Nephron progenitor cell (in vitro differentiated cells): Measurements from ENCODE around the gene MINDY2.

Experiments
- DNase-seq: peaks from one replicate; pipeline ENCODE4 v3.0.0; 2021
- H3K27ac Mint-ChIP-seq: 2 replicates; pipeline ENCODE4 v1.8.0; 2021; ENCODE audit warnings: mild to moderate bottlenecking, moderate library complexity, mixed read lengths
- H3K27me3 Mint-ChIP-seq: 2 replicates; pipeline ENCODE4 v1.8.0; 2021; ENCODE audit warnings: mild to moderate bottlenecking, low read depth, mixed read lengths; ENCODE audit not compliant: poor library complexity
- H3K36me3 Mint-ChIP-seq: 2 replicates; pipeline ENCODE4 v1.8.0; 2021; ENCODE audit warnings: low read depth, mixed read lengths
- H3K4me1 Mint-ChIP-seq: 2 replicates; pipeline ENCODE4 v1.8.0; 2021; ENCODE audit warnings: mixed read lengths
- H3K4me3 Mint-ChIP-seq: 2 replicates; pipeline ENCODE4 v1.8.0; 2021; ENCODE audit warnings: mild to moderate bottlenecking, moderate library complexity, mixed read lengths
- H3K9me3 Mint-ChIP-seq: 2 replicates; pipeline ENCODE4 v1.8.0; 2021; ENCODE audit warnings: mild to moderate bottlenecking, moderate library complexity, mixed read lengths
- TF ChIP-seq, protein P1 (sequence below): fragments of 200-600 bp; sonication (generic); IDR thresholded peaks from 2 replicates; pipeline ENCODE4 v1.5.0; 2021; ENCODE audit warnings: antibody characterized with exemption

The MINDY2 gene

DNA sequence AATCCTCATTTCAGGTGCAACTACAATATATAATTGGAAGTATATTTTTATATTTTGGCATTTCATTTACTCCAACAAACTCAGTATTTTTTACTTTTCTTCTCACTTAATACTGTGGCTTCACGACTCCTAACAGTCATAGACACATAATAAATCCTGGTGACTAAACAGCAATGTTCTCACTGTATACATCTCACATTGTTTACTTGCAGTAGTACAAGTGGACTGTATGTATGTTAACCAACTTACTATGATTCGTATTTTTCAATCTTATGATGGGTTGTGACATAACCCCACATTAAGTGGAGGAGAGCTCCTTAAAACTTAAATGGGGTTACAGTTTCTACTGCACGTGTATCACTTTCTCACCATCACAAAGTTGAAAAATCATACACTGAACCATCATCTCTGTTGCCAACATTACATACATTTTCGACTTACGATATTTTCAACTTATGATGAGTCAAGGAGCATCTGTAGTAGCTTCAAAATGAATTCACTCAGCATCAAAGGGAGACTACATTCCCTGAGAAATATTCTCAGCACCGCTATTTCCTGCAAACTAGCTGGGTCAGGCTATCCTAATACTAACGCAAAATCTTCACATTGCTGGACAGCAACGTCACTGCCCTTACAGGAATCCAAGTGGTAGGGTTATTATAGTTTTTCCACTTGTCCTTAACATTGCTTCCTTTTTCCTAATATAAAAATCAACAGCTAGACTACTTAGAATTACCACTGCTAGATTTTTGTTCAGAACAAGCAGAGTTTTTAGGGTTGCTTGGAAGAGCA is 28.9 kb upstream of the MINDY2 start:
- Mint-ChIP-seq H3K36me3 (peaks cover 5% of the 10 kb centered on the region), H3K4me3 (no peak overlapping the region), H3K4me1 (peaks cover 44% of the 10 kb centered on the region), H3K27me3 (no peaks in the 10 kb centered on the region), H3K9me3 (no peaks in the 10 kb centered on the region), H3K27ac (peak overlapping the region; percentile 29)
- TF ChIP-seq, protein P1, sequence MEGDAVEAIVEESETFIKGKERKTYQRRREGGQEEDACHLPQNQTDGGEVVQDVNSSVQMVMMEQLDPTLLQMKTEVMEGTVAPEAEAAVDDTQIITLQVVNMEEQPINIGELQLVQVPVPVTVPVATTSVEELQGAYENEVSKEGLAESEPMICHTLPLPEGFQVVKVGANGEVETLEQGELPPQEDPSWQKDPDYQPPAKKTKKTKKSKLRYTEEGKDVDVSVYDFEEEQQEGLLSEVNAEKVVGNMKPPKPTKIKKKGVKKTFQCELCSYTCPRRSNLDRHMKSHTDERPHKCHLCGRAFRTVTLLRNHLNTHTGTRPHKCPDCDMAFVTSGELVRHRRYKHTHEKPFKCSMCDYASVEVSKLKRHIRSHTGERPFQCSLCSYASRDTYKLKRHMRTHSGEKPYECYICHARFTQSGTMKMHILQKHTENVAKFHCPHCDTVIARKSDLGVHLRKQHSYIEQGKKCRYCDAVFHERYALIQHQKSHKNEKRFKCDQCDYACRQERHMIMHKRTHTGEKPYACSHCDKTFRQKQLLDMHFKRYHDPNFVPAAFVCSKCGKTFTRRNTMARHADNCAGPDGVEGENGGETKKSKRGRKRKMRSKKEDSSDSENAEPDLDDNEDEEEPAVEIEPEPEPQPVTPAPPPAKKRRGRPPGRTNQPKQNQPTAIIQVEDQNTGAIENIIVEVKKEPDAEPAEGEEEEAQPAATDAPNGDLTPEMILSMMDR, result no peak
- no peak for DNase-seq

DNA sequence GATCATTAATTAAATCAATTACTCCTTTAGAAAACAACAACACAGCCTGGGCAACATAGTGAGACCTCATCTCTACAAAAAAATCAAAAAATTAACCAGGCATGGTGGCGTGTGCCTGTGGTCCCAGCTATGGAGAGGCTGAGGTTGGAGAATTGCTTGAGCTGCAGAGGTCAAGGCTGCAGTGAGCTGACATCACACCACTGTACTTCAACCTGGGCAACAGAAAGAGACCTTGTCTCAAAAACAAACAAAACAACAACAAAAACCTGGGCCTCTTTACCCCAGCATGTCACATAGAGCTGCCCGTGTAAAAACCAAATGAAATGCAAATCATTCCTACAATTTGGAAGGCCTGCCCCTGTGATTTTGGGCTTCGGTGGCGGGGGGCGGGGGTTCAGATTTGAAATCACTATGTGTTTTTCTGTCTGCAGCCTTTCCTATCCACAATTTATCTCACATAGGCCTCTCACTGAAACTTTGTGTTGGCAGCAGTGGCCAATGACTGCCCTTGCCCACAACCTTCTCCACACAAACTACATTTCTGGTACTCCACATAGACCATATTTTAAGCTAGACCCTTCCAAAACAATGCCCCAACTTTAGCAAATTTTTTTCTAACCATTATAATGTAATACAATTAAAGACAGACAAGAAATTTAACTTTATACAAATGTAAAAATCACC is 28.1 kb upstream of the MINDY2 start:
- no peaks in the 10 kb centered on the region for H3K27me3 Mint-ChIP-seq
- H3K4me3 Mint-ChIP-seq, result no peak overlapping the region
- TF ChIP-seq, protein P1, result no peak
- no peaks in the 10 kb centered on the region for H3K9me3 Mint-ChIP-seq
- H3K36me3 Mint-ChIP-seq, result peaks cover 5% of the 10 kb centered on the region
- peak overlapping the region; percentile 73 for H3K27ac Mint-ChIP-seq
- DNase-seq, result no peak
- H3K4me1 Mint-ChIP-seq, result peaks cover 51% of the 10 kb centered on the region

DNA sequence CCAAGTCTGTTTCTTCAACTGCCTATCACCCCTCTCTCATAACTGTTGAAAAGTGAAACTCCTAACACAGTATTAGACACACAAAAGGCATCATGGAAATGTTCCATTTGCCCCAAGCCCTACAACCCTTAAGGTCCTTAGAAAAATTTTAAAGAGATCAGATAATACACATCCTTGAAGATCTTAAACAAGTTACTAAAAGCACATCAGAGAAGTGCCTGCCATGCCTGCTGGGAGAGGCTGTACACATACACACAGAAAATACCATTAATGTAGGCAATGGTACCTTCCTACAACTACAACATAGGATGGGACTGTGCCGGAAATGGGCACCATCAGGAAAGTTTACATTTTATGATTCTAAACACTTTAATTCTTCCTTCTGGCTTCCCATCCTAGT is 24.9 kb upstream of the MINDY2 start:
- H3K27ac Mint-ChIP-seq, result no peak overlapping the region
- no peaks in the 10 kb centered on the region for H3K27me3 Mint-ChIP-seq
- peaks cover 5% of the 10 kb centered on the region for H3K36me3 Mint-ChIP-seq
- DNase-seq, result no peak
- H3K4me1 Mint-ChIP-seq, result peaks cover 63% of the 10 kb centered on the region
- H3K4me3 Mint-ChIP-seq, result peak overlapping the region; percentile 28
- H3K9me3 Mint-ChIP-seq, result no peaks in the 10 kb centered on the region
- TF ChIP-seq, protein P1, result no peak

DNA sequence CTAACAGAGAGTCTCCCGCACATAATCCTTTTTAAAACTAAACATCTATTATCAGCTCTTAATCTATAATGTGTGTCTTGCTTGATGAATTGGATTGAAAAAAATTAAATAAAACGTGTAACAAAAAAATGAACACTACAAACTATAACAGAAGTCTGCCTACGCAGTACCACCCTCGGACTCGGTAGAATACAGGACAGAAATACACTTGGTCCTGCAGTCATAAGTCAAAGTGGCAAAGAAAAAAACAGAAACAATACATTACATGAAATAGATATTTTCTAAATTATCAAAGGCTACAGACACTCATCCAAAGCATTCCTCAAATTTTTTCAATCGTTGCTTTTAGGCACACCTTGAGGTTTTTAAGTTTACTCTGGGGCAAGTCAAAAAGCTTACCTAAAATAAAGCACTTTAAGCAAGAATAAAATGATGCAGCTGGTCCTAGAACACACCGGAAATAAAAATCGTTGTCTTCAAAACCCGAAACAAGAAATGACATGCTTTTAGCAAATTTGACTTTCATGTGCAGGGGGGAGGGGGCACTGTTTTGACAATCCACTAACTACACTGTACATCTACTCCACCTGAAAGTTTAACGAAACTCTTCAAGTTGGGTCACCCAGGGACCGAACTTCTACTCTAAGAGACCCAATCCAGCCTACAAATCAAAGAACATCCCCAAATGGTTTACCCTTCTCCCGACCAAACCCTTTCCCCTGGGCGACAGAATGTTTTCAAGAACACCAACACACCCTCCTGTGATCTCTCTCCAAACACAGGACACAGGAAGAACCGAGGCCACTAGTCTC is 22.9 kb upstream of the MINDY2 start:
- Mint-ChIP-seq H3K4me1 (peaks cover 42% of the 10 kb centered on the region), H3K36me3 (peaks cover 5% of the 10 kb centered on the region), H3K4me3 (peak overlapping the region; percentile 99), H3K27me3 (no peaks in the 10 kb centered on the region), H3K27ac (peak overlapping the region; percentile 100), H3K9me3 (no peaks in the 10 kb centered on the region)
- no peak for DNase-seq
- TF ChIP-seq, protein P1, result no peak

DNA sequence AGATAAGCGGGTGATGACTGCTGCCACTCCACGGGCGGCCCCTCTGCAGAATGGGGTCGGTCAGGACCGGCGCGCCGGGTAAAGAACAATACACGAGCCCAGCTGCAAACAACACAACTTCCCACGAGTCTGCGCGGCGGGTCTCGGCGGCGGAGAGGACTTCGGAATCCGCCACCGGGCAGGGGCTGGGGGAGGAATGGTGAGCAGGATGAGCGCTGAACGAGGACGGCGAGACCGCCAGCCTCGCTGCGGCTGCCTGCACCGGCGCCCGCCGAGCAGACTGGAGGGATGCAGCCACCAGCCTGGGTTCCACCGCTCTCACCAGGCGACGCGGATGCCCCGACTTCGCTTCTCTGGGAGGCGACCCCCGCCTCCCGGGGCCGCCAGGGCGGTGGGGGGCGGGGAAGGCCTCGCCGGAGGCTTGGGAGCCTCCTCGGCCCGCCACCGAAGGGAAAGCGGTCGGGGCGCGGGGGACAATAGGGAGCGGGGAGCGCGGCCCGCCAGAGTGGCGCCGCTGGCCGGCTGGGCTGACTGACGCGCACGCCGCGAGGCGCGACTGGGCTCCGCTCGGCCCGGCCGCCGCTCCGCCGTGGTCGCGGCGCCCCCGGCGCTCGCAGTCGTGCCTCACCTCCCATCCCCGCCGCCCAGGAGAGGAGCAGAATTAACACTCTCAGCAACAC is 22.1 kb upstream of the MINDY2 start:
- Mint-ChIP-seq H3K36me3 (peaks cover 5% of the 10 kb centered on the region), H3K9me3 (no peaks in the 10 kb centered on the region), H3K27ac (peak overlapping the region; percentile 100), H3K4me3 (peak overlapping the region; percentile 99), H3K4me1 (peaks cover 38% of the 10 kb centered on the region), H3K27me3 (no peaks in the 10 kb centered on the region)
- TF ChIP-seq, protein P1, result no peak
- DNase-seq, result peak; percentile 69
